GM21447 (cell line): Measurements from ENCODE around the gene STK39.

Source experiments
- ATAC-seq: cut with Tn5 transposase; IDR thresholded peaks from one replicate; pipeline ENCODE4 v1.9.1; 2021; ENCODE audit not compliant: unreplicated experiment

Gene STK39

DNA sequence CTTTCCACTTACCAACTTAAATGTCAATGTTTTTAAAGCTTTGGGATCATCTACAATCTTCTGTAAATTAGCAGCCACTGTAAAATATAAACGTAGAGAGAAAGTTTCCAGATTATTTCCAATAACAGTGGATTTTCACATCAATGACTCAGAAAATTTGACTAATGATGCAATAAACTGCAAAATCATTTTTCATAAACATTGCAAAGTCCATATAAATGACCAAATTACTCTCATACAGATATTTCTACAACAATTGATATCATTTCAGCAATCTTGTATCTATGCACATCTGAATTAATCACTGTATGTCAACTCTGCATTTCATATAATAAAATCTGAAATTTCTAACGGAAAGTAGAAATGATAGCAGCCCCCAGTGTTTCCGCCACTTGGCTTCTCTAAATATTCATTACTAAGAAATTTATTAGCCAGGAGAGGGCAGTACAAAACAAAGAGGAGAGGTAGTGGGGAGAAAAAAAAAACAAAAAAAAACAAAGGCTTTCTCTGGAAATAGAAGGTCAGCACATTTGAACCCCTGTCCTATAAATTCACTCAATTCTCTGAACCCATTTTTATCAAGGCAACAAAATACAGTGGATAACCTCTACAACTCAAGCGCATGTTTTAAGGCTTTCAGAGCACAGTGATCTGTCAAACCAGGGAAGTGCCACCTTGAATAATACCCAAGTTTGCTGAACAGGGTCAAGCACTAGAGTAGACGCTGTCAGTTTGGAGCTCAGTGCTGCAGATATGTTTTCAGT, 282.6 kb downstream of the STK39 start:
- ATAC-seq: no peak

GRCh38 chr2:167963899-167964649, 283.3 kb downstream of the STK39 start:
- no peak for ATAC-seq

- ATAC-seq: no peak
Observed at GRCh38 chr2:167962436-167963226, 284.8 kb downstream of the STK39 start.

- ATAC-seq: no peak
Observed at GRCh38 chr2:167961536-167962048, 285.8 kb downstream of the STK39 start.

GRCh38 chr2:167960089-167960747, 287.2 kb downstream of the STK39 start:
- ATAC-seq: no peak

- ATAC-seq: no peak
Observed at GRCh38 chr2:167957662-167958061, 289.7 kb downstream of the STK39 start.

DNA sequence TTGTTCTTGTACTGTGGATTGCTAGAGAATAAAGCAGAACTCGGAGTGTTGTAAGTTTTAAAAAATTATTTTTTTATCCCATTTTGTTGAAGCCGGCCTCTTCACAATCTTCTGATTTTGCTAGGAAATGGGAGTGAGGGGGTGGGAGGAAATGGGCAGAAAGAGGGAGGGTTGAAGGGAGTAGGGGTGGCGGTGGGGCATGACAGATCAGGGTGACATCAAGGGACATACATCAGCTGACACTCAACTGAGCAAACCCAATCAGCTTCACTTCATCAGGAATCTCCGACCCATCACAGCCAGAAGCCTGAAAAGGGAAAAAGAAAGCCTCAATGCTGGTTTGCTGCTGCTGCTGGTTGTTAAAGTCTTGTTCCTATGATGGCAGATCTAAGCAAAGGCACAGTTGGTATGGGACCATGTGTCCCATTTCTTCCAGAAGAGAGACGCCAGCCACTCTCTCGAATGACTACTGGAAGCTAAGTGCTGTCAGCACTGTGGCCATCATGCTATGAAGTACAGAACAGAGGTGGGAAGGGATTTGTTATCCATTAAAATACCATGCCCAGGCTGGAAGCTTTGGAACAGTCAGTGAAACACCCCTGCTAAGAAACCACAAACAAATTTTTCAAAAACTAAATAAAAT, 292.0 kb downstream of the STK39 start:
- no peak for ATAC-seq

DNA sequence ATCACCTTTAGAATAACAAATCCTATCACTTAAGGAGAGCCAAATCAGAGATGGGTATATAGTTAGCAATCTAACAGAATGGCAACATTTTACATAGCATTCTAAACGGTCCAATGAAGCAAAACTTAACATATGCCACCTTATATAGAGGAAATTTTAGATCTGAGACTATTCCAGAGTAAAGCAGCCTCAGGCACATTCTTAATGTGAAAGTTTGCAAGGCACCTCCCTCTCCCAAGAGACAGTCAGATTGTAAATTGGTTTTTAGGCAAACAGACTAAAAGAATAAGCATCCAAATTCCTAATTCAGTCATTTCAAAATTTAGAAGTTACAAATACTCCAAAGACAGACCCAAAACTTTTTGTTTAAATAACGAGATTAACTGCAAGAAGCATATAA, 292.9 kb downstream of the STK39 start:
- no peak for ATAC-seq

DNA sequence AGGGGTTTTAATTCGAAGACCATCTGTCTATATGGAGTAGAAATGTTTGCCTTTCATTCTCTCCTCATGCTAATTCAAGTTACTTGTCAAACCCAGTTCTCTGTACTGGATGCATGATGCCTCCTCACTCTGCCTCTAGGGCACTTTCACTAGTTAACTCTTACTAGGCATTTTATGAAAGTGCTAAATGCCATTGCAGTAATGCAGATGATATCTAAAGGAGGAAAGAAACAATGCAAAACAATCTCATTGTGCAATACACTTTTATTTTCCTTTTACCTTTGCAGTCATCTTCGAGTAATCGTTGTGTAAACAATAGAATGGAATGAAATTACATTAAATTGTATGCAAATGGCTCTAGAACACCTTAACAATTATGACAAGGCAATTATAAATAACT, 293.6 kb downstream of the STK39 start:
- no peak for ATAC-seq

- ATAC-seq: no peak
Observed at GRCh38 chr2:167950571-167950970, 296.8 kb downstream of the STK39 start.

- ATAC-seq: no peak
Observed at GRCh38 chr2:167946441-167946841, 301.0 kb downstream of the STK39 start.

DNA sequence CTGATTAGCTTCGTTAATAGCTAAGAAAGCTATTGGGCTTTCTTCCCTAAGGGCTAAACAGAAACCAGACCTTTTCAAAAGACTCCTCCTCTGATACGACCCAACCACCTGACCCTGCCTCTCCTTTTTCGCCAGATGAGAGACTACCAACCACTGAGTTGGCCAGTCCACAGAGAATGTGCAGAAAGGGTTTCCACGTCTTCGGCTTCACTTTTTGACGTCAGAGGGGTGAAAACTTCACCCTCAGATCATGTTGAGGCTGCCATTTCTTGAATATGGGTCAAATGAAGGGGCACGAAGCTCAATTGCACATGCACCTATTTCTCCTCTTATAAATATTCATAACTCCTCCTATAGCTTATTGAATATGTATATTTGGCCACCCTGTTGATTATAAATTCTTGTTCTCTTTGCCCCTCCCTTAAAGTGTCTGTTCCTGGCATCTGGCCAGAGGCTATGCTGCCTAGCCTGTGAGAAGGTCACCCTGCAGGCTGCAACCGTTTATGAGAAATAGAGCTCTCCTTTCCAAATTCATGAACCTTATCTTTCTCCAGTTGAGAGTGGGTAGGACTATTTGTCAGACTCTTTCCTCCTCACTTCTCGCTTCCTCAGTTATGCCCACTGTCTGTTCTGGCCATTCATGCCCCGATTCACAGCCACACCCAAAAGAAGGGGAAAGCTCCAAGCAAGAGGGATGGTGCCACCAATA, 301.6 kb downstream of the STK39 start:
- no peak for ATAC-seq

GRCh38 chr2:167944825-167945659, 302.4 kb downstream of the STK39 start:
- no peak for ATAC-seq

DNA sequence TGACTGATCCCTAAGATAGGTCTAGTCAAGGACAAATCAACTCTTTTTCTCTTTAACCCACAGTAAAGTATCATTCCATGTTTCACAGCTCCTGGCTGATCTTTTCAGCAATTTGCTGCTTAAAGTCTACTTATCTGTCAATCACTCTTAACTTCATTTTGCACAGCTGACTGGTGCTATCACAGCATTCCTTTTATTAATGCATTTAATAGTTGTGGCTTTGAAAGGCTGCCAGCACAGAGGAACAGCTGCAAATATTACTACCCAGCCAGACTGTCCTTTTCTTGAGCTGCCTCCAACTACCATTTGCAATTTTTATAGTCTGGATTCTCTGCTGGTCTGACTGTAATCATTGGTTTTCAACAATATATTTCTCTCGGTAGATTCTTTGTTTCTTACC, 303.5 kb downstream of the STK39 start:
- no peak for ATAC-seq

- ATAC-seq: no peak
Observed at GRCh38 chr2:167943368-167943767, 304.0 kb downstream of the STK39 start.

- ATAC-seq: no peak
Observed at GRCh38 chr2:167942366-167943081, 304.9 kb downstream of the STK39 start.

- no peak for ATAC-seq
Observed at GRCh38 chr2:167941604-167942003, 305.8 kb downstream of the STK39 start.
